GM11168 (cell line): ENCODE measurements around the gene GABPB1.

Source experiments
- in situ Hi-C: fragments of 300-500 bp; cut with MboI; formaldehyde crosslinking; loops from one replicate; pipeline ENCODE4 v1.12.0; 2022; ENCODE audit warnings: low sequenced_read_pairs; ENCODE audit not compliant: unreplicated experiment

GABPB1 gene

DNA sequence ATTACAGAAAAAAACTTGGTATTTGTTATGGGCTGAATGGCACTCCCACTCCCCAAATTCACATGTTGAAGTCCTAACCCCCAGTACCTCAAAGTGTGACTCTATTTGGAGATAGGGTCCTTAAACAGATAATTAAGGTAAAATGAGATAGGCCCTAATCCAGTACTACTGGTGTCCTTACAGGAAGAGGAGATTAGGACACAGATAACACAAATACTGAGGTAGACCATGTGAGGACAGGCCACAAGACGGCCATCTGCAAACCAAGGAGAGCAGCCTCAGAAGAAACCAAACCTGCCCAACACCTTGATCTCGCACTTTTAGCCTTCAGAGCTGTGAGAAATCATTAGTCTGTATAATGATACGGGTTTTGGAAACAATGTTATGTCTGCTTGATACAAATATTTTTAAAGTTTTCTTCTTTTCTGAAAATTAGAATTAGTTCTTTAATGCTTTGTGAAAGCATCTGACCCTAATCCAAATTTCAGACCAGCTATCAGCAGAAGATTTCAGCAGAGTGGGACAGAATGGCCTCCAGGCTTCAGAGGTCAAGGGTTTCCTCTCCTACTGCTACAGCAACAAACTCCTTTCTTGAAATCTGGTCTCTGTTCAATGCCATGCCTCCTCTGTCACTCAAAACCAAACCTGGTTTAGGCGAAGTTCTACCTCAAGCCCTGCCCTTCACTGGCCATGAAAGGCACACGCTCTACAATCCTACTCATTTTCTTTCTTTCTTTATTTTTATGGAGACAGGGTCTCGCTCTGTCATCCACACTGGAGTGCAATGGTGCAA lies 67.5 kb downstream of the GABPB1 start:
- in situ Hi-C loops, result no loop called here

DNA sequence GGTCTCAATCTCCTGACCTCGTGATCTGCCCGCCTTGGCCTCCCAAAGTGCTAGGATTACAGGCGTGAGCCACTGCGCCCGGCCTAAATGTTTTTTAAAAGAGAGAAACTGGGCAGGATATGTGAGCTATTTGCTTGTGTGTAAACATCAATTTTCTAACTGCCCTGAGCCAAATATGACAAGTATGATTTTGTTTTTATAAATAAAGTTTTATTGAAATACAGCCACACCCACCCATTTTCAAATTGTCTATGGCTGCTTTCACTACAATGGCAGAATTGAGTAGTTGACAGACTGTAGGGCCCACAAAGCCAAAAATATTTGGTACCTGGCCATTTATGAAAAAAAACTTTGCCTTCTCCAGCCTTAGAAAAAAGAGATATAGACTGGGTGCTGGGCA lies 73.6 kb downstream of the GABPB1 start:
- in situ Hi-C loops, result no loop called here

DNA sequence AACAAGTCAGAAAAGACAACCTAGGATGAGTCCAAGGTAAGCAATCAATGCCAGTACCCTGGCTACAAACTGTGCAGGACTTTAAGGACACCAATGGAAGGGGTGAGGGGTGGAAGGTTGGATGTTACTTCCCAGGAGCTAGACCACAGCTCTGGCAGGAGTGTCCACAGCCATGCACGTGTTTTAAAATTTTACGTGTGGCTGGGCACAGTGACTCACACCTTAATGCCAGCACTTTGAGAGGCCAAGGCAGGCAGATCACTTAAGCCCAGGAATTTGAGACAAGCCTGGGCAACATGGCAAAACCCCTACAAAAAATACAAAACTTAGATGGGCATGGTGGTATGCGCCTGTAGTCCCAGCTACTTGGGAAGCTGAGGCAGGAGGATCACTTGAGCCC lies 74.7 kb downstream of the GABPB1 start:
- in situ Hi-C loops, result no loop called here

DNA sequence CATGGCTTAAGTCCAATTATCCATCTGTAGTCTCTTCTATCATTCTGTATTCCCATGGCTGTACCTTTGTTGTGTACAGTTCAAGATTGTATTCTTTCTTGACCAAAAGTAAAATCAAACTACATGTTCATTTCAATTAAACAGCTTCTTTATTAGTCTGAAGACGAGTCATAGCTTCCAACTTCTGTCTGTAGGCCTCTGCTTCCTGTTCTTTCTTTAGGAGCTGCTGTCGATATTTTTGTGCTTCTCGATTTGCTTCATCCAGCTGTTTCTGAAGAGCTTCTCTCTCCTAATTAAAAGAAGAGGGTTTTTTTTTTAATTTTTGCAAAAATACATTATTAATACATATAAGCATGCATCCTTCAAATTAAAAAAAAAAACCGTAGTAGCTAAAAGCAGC lies 76.5 kb downstream of the GABPB1 start:
- in situ Hi-C loops, result no loop called here

DNA sequence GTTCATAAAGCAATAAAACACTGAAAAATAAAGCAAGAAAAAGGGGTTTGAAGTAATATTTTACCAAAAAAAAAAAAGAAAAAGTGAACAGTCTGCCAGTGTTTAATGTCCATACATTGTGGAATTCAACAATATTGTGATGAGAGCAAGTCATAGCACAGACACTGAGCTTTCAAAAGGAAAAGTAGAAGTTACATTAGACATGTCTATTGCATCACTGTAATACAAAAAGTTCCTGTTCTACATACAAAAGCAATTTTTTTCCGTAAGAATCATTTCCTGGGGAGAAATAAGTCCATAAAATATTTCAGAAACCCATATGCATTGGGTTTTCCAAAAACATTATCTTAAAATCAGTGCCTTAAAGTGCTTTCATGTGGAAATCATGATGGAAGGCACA lies 77.6 kb downstream of the GABPB1 start:
- in situ Hi-C loops, result no loop called here

DNA sequence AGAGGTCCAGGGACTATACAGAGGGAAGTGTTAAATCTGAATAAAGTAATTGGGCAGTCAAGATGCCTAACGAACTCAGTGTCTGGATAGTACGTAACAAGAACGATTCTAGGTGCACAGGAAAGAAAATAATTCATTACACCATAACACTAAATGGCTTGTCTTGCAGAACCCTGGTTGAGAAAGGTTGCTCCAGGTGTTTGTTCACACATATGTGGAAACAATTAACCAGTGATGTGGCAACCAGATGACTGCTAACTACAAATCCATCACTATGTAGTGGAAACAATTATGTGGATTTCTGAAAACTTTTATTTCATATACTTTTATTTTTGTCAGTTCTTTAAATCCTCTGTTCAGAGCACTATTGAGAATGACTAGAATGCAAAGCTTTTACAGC lies 79.1 kb downstream of the GABPB1 start:
- in situ Hi-C loops, result no loop called here

DNA sequence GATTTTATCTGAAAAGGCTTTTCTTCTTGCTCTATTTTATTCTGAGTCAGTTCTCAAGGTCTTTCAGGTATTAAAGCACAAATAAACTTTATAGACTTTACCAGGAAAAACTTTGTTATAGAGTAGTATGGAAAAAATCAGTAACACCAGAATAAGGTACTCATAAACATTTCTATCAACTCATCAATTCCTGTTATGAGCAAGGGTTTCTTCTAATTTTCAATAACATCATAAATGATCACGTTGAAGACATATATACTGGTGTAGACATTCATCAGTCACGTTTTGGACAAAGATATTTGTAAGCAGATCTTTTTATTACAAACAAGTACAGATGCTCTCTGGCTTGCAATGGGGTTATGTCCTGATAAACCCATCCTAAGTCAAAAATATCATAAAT lies 79.9 kb downstream of the GABPB1 start:
- in situ Hi-C loops, result no loop called here

DNA sequence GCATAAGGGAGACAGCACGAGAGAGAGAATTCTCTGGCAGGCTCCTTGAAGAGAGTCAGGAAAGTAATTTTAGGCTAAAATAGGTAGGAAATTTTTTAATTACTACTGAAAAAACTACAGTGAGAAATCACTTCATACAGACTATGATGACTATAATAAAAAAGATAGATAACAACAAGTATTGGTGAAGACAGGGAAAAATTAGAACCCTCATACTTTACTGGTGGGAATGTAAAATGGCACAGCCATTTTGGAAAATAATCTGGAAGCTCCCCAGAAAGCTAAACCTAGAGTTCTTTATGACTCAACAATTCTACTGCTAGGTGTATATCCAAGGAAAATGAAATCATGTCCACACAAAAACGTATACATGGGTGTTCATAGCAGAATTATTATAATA lies 87.4 kb downstream of the GABPB1 start:
- in situ Hi-C loops, result no loop called here

DNA sequence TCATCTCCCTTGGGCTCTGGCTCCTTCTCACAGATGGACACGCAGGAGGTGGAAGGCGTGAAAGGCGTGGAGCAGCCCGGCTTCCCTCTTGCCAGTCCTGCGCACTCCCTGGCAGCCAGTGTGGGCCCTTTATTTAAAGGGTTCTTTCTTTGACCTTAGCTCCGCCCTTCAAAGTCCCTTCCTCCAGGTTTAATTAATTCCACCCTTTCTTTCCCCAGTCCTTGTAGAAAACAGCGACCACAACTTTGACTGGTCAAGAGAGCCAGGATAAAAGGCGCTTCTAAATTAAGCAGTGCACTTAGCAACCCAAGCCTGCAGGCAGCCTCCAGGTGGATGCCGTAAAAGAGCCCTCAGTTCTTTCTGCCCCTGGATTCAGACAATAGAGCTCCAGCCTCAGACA lies 89.4 kb downstream of the GABPB1 start, which contains the start of gene HDC:
TSS of gene HDC (minus strand) at position 107 of the 400 bp plus-strand sequence. CDS start at position 4, 103 bp downstream.
- in situ Hi-C loops, result no loop called here

DNA sequence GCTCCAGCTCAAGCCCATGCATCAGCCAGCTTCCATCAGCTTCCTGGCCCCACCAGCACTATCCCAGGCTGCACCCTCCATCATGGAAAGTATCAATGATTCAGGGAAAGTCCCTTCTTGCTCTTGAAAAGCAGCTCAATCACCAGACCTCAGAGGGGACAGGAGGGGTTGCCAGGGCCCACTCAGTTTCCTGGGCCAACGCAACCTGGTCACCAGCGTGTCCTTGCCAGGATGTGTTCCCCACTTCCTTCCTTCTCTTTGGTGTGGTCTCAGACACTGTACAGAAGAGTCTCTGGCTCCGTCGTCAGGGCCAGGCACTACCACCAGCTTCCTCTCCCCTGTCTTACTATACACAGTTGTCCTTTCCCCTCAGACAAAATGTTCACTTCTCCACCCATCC lies 92.5 kb downstream of the GABPB1 start:
- in situ Hi-C loops, result no loop called here

DNA sequence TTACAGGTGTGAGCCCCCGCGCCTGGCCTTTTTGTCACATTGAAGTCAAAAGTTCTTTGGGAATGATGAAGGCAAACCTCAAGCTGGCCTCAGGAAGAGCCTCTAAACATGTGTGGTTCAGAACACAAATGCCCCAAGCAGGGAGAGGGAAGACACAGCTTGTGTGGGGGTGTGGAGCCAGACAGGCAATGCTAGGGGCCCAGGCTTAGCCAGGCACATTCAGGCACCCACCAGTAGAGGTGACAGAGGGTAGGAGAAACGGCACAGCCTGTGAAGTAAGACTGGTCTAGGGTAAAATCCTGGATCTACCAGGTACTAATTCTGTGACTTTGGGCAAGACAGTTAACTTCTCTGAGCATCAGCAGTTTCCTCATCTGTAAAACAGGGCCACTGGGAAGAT lies 93.0 kb downstream of the GABPB1 start:
- in situ Hi-C loops, result no loop called here

DNA sequence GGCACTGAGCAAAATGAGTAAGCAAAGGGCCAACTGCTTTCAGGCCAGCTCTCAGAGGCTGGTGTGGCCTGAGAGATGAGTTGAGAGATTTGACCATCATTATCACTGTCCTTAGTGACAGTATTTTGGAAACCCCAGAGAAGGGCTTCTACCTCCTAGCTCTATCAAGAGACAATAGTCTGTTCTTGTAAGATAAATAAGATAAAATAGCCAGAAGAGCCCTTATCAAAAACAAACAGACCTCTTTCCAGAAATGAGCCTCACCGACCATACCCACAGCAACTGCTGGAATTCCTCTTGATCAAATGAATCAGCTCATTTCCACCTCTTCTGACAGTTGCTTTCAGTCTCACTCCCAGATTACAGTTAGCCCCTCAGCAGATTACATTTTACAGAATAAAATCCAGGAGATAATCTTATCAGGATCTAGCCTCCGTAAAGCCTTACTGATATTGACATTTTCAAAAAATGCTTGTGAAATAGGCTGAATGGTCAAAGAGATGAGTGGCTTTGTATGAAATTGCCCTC lies 94.0 kb downstream of the GABPB1 start:
- in situ Hi-C loops, result no loop called here

DNA sequence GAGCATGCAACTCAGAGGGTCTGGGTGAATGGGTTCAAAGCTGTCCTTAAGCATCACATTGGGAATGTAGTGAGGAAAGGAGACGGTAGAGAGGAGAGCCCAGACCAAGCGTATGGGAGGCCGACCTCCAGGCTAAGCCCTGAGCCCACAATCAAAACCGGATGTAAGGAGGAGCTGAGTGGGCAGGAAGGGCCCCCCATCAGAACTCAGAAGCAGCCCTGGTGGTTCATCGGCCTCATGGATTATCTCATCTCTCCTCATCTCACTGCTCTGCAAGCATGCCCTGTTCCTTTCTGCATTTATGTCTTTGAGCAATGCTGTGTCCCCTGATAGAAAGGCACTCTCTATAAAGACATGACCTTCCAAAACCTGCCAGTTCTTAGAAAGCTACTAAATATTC lies 95.7 kb downstream of the GABPB1 start:
- in situ Hi-C loops, result no loop called here

DNA sequence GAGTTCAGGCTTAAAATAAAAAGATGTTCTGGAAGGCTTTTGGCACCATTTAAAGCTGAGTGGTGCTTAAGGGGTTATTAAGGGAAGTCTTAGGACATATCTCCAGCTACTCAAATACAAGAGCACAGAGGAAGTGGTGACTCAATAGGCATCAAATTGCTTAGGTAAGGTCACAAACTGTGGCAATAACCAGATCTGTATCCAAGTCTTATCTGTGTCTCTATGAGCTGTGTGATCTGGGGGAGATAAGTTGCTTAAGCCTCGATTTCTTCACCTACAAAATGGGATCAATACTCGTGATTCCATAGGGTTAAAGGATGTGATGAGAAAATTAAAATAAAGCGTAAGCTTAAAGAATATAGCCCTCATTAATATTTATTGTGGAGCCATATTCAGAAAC lies 97.1 kb downstream of the GABPB1 start:
- in situ Hi-C loops, result no loop called here

DNA sequence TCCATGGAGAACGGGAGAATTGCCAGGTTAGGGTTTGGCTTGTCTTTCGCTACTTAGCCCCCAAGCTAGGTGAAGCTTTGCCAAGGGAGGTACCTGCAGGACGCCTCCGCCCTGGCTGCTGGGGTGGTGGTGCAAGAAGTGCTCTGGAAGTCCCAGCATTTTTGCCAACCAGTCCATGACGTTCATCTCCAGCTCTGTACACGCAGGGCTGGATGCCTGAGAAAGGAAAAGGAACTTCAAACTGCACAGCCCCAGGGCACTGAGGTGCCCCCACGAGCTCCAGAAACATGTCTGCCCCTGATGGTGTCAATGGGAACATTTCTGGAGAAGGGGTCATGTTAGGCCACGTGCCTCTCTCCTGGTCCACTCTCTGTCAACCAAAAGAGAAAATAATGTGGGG lies 97.7 kb downstream of the GABPB1 start:
- in situ Hi-C loops, result no loop called here

DNA sequence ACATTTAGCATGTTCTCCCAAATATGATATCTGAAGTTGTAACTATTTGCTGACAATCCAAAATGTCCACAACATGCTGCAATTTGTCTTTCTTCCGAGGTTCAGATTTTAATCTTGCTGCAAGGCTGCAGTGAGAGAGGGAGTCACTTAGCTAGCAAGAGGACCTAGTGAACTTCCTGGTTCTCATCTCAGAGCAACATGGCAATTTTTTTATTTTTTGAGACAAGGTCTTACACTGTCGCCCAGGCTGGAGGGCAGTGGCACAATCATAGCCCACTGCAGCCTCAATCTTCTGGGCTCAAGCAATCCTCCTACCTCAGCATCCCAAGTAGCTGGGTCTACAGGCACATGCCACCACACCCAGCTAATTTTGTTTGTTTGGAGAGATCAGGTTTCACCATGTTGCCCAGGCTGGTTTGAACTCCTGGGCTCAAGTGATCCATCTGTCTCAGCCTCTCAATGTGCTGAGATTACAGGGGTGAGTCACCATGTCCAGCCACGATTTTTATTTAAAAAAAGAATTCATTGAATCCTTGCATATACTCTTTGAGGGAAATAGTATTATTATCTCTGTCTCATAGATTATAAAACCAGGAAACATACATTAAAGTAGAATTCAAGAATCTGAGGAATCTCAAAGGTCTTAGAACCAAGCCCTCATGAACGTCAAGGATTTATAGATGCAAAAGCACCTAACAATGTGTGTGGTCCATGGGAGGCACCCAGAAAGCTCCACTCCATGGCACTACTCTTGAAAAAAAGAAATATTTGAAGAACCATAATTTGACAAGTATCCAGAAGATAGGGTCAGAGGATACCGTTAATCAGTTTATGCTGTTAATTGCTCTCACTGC lies 98.6 kb downstream of the GABPB1 start:
- in situ Hi-C loops, result no loop called here

DNA sequence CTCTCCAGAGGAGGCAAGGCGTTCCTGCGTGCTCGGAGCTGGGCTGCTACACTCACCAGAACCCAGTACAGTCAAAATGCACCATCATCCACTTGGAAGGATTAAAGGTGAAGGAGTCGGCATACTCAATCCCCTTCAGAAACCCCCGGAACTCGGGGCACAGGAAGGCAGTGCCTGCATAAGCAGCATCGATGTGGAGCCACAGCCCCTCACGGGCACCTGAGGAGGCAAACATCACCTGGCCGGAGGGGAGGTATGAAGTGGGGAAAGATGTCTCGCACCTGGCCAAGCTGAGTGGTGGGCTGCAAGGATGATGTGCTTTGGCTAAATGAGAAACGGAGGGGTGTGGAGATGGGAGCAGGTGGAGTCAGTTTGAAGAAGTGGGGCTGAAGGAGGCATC lies 102.4 kb downstream of the GABPB1 start:
- in situ Hi-C loops, result no loop called here

DNA sequence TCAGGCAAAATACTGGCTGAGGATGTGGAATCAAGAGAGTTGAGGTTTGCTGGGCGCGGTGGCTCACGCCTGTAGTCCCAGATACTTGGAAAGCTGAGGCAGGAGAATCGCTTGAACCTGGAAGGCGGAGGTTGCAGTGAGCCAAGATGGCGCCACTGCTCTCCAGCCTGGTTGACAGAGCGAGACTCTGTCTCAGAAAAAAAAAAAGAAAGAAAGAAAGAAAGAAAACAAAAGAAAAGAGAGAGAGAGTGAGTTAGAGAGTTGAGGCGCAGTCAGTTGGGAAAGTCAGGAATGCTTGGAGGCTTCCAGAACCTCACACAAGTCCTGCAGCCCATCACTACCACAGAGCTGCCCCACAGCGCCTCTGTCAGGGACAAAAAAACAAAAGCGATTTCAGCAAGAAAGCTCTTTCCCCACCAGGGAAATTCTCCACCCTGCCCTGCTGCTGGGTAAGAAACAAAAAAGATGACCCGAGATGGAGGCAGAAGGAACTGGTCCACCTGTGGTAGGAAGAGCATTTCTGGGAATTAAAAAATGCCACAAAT lies 103.3 kb downstream of the GABPB1 start:
- in situ Hi-C loops, result no loop called here

DNA sequence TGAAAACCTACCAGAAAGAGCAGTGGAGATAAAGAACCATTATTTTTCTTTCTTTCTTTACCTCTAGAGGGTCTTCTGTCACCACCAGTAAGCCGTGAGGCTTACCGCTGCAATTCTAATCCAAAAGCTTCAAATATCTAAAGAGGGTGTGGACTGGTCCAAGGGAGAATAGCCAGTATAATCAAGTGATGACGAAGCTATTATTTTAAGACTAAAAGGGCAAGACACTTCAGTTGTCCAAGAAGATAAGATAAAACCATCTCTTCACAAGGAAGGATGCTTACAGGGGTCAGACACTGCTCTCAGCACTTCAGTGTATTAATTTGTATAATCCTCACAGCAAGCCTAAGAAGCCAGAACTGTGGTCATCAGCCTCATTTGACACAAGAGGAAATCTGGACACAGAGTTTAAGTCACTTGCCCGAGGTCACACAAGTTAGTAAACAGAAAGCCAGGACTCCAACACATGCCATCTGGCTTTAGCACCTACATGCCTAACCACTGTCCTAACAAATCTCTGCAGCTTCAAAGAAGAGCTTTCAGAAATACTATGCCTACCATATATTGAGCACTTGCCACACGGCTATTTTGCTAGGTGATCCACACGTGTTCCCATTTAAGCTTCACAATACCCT lies 104.1 kb downstream of the GABPB1 start:
- in situ Hi-C loops, result no loop called here

DNA sequence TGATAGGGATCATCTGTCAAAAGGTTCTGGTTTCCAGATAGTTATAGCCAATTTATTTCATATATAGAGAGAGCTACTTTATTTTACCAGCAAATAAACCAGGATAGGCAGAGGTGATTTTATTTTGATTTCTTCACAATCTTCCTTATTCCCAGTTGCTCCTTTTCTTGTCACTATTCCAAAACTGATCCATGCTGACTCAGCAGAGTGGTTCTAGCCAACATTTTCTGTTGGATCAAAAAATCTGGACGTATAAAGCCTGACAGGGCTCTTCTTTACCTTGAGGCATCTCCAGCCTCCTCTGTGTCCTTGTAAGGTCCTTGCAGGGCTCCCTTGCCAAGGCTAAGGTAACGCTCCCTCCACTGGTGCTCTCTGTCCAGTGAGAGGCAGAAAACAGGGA lies 105.3 kb downstream of the GABPB1 start:
- in situ Hi-C loops, result no loop called here
